ENCODE data around the gene SDHAF2. TPM values are rescaled to one million over a fixed set of nuclear protein-coding genes. Genes with fewer than 3 reads are reported as not detected.

The SDHAF2 gene
- total and polyA plus RNA-seq, 2 of the 4 experiments (the other 2 are of a cell fraction): 50.4 to 91.1 TPM

GRCh38 chr11:61401173-61401572 is 28.8 kb upstream of the SDHAF2 start:
- 0 out of 2 replicates have a peak, but pooled peaks cover 5% of the 10 kb centered on the region for H4K20me1 ChIP-seq (ENCODE audit: insufficient read depth, low read length)
- H2BK5ac ChIP-seq (ENCODE audit: low read depth, low read length, poor library complexity, severe bottlenecking): no peak overlapping the region
- H2AK5ac ChIP-seq (ENCODE audit: low read depth, low read length): no peak overlapping the region
- CTCF ChIA-PET: interaction anchor here (2.3 to 2.7 kb wide), 2 partner anchors 8 to 65 kb away, joined by 7 to 10 read pairs; partner anchors contain the start of gene TMEM216
- H3K4ac ChIP-seq (ENCODE audit: low read depth, low read length): no peak overlapping the region
- H3K27me3 ChIP-seq (ENCODE audit: control insufficient read depth, insufficient read depth, low read length): no peaks in the 10 kb centered on the region
- H3K18ac ChIP-seq (ENCODE audit: low read depth, low read length): no peak overlapping the region
- no peaks in the 10 kb centered on the region for H3K4me1 ChIP-seq (ENCODE audit: control insufficient read depth, insufficient read depth, low read length)
- H3K9me1 ChIP-seq (ENCODE audit: insufficient read depth, low read length): 0 out of 2 replicates have a peak, but pooled peaks cover 4% of the 10 kb centered on the region
- H4K91ac ChIP-seq (ENCODE audit: insufficient read depth, low read depth, low read length): no peak overlapping the region
- no peak overlapping the region for H3K23ac ChIP-seq (ENCODE audit: low read depth, low read length)
- POLR2A ChIA-PET (ENCODE audit: unreplicated experiment): interaction anchor here (1.4 kb wide), 1 partner anchor 8 kb away, joined by 5 read pairs; the partner anchor contains the start of gene TMEM216
- DNase-seq: no peak
- TF ChIP-seq RCOR1 (IDR thresholded peaks at IDR 0.05; ENCODE audit: insufficient replicate concordance, low read length) (no peak), RFX5 (IDR thresholded peaks at IDR 0.05; ENCODE audit: low read depth, low read length) (no peak), USF2 (IDR thresholded peaks at IDR 0.05; ENCODE audit: low read depth, low read length) (no peak), ELK1 (IDR thresholded peaks at IDR 0.05; ENCODE audit: borderline replicate concordance, low read depth, low read length) (no peak), MAFK (IDR thresholded peaks at IDR 0.05; ENCODE audit: low read depth, low read length) (no peak), MXI1 (IDR thresholded peaks at IDR 0.05; ENCODE audit: borderline replicate concordance, low read depth, low read length) (no peak), CTCF (conservative IDR thresholded peaks at IDR 0.05; ENCODE audit: low read depth, low read length) (no peak), SMC3 (IDR thresholded peaks at IDR 0.05; ENCODE audit: low read depth, low read length) (no peak), MAZ (IDR thresholded peaks at IDR 0.05; ENCODE audit: borderline replicate concordance, low read depth, low read length) (no peak), FOS (IDR thresholded peaks at IDR 0.05; ENCODE audit: low read depth, low read length) (no peak), POLR2A (IDR thresholded peaks at IDR 0.05; ENCODE audit: low read depth, low read length) (no peak), CHD1 (IDR thresholded peaks at IDR 0.05; ENCODE audit: low read depth, low read length) (no peak), NFE2L2 (IDR thresholded peaks at IDR 0.05; ENCODE audit: low read depth, low read length) (no peak), BHLHE40 (IDR thresholded peaks at IDR 0.05; ENCODE audit: low read depth, low read length) (no peak)
- H3K9ac ChIP-seq (ENCODE audit: low read depth, low read length): no peak overlapping the region
- intact Hi-C loops (cut with micrococcal nuclease) (loop anchor here (5.0 kb wide), 1 partner anchor 79 kb away; no protein-coding TSS in a partner anchor), dilution Hi-C loops (cut with HindIII; ENCODE audit: low sequenced_read_pairs, unreplicated experiment) (no loop called here), in situ Hi-C loops (cut with MboI; ENCODE audit: low sequenced_read_pairs) (no loop called here)
- no peak overlapping the region for H2BK120ac ChIP-seq (ENCODE audit: low read depth, low read length)
- no peak overlapping the region for H3K56ac ChIP-seq (ENCODE audit: extremely low read depth, insufficient read depth, low read length)
- peaks cover 46% of the 10 kb centered on the region for H3K36me3 ChIP-seq (ENCODE audit: control insufficient read depth, insufficient read depth, low read length)
- H3K14ac ChIP-seq (replicated peaks; ENCODE audit: low read depth, low read length): no peak overlapping the region
- no TSS peak for BruUV-seq (replicated peaks)
- no peak overlapping the region for H2BK20ac ChIP-seq (ENCODE audit: low read depth, low read length)
- 100% methylated on average over 1 of the region's 2 CpGs; no CpG with 5 or more reads in 1 of the 2 experiments for WGBS, 2 experiments (ENCODE audit: extremely low coverage in 2 of 2, insufficient read length in 1 of 2)
- peak overlapping the region in 1 of 2 experiments; percentile 25; a peak in 1 of 4 replicates for H4K8ac ChIP-seq (ENCODE audit: low read depth in 2 of 2, low read length in 2 of 2)
- ATAC-seq (ENCODE audit: low read depth): no peak
- H3K4me2 ChIP-seq (ENCODE audit: low read depth, low read length): no peak overlapping the region
- peaks cover 0 to 11% of the 10 kb centered on the region in 2 experiments; a peak in 2 of 4 replicates for H3K79me1 ChIP-seq (ENCODE audit: low read depth in 1 of 2, low read length in 2 of 2)
- H2AFZ ChIP-seq (replicated peaks; ENCODE audit: low read length, poor library complexity): no peak overlapping the region
- no peak overlapping the region for H4K5ac ChIP-seq (ENCODE audit: low read depth, low read length)
- no peak overlapping the region for H2BK15ac ChIP-seq (ENCODE audit: low read depth, low read length)
- H3K9me3 ChIP-seq (ENCODE audit: control insufficient read depth, insufficient read depth, low read length): no peaks in the 10 kb centered on the region
- H2AK9ac ChIP-seq (replicated peaks; ENCODE audit: low read depth, low read length, poor library complexity): no peak overlapping the region
- no peak overlapping the region for H3K27ac ChIP-seq (ENCODE audit: insufficient read depth, low read length)
- H3K4me3 ChIP-seq (ENCODE audit: insufficient read depth, low read depth, low read length): no peak overlapping the region
